GM18526 (cell line): ENCODE measurements around the gene CPE.

ENCODE experiments used
- POLR2A ChIP-seq: IDR thresholded peaks from 3 replicates; pipeline ENCODE4 v1.6.1; 2011; ENCODE audit not compliant: insufficient read length; ENCODE audit errors: extremely low read depth

The CPE gene

DNA sequence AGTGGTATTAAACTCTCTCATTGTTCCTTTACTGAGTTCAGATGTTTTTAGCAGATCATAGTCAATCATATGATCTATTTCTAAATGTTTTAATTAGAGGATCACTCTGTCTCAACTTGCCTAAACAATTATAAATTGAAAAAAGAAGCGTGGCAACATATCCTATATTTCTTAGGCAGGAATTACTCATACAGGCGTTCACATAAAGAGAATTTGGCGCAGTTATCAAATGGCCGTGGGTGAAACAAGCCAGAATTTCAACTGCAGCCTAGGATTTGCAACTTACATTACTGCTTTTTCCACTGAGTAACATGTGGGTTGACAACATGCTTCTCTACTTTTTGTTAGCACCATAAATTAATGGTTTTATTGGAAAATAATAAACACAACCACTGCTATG is 141.3 kb downstream of the CPE start:
- no peak for TF ChIP-seq POLR2A

GRCh38 chr4:165522050-165522449 is 143.2 kb downstream of the CPE start:
- TF ChIP-seq POLR2A, result no peak

- no peak for TF ChIP-seq POLR2A
These were observed 145.9 kb downstream of the CPE start for GRCh38 chr4:165524532-165525190.

GRCh38 chr4:165532976-165533375 is 154.2 kb downstream of the CPE start:
- TF ChIP-seq POLR2A, result no peak

DNA sequence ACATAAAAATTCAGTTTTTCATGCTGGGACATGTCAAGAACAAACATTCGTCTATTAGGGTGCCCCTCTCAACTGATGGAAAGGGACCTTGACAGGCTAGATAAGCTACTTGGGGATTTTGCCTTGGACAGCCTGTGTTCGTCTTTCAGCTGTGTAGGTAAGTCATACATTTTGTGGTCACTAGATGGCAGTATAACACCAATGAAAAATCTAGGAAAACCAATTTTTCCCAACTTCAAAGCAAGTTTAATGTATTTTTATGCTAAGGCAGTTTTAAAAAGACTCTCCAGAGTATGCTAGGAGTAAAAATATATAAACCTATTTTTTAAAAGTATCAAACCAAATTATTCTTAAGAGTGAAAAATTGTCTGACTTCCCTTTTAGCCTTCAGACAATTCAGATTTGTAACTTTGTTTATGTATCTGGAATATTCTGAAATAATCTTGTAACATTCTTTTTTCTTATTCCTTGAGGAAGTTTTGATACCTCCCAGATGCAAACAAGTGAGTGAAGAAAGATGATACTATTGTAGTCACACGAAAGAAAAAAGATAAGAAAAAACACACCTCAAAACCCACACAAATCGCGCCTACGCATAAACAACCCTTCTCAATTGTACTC is 158.3 kb downstream of the CPE start:
- no peak for TF ChIP-seq POLR2A

DNA sequence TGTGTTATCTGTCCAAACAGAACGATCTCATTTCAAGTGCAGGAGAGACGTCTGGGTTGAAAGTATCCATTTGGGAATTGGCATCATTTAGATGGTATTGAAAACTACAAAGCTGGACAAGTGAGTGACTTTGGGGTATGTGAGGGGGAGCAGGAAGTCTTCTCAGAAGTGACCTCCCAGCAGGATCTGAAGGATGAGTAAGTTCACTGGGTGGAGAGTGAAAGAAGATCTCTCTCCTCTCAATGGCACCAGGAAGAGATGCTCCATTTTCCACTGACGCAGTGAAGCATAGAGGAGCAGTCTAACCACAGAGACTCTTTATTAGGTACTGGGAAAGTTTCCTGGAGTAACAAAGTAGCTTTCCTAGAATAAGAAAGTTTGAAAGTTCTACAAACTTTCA is 161.0 kb downstream of the CPE start:
- no peak for TF ChIP-seq POLR2A

DNA sequence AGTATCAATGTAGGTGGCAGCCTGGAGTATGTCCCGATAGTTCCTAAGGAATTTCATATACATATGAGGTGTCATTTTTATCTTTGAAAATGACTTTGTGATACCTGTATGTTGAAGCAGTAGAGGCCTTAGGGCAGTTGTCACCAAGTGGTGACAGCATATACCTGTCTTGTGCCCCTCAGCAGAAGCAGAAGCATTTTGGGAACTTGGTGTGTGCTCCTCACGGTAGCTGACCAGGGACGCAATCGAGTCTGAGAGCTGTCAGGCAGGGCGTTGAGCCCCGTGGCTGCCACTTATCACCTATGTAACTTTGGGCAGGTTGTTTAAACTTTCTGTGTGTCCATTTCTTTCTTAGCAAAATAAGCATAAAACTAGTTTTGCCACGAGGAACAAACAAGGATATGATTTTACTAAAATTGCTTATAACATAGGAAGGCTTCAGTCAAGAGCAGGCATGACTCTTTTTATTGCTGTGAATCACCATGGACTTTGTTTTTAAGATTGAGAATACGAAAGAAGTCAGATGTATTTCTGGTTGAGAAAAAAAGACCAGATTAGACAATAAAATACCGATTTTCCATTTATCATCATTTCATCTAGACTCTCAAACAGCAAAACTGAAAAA is 161.5 kb downstream of the CPE start:
- TF ChIP-seq POLR2A, result no peak

- TF ChIP-seq POLR2A, result no peak
These were observed 163.1 kb downstream of the CPE start for GRCh38 chr4:165541851-165542459.

DNA sequence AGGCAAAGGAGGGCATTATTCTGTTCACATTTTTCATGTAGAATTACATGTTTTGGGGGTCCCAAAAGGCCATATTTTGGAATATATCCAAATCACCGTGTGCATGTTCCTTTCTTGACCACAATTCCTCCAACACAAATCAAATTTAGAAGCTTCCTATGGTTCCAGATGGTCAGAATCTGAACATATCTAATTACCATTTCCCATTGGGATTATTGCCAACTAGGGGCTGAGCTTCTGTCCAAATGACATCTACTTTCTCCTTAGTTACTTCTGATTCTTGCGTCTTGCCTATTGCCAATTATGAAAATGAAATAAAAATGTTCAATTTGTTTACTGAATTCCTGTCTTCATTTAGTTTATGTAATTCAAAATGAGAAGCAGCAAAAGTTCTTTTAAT is 163.7 kb downstream of the CPE start:
- no peak for TF ChIP-seq POLR2A
